HG03571 (cell line): ENCODE measurements around the gene TM9SF4.

Experiments used
- ATAC-seq: cut with Tn5 transposase; IDR thresholded peaks from one replicate; pipeline ENCODE4 v1.9.1; 2021; ENCODE audit not compliant: unreplicated experiment

The TM9SF4 gene, protein sequence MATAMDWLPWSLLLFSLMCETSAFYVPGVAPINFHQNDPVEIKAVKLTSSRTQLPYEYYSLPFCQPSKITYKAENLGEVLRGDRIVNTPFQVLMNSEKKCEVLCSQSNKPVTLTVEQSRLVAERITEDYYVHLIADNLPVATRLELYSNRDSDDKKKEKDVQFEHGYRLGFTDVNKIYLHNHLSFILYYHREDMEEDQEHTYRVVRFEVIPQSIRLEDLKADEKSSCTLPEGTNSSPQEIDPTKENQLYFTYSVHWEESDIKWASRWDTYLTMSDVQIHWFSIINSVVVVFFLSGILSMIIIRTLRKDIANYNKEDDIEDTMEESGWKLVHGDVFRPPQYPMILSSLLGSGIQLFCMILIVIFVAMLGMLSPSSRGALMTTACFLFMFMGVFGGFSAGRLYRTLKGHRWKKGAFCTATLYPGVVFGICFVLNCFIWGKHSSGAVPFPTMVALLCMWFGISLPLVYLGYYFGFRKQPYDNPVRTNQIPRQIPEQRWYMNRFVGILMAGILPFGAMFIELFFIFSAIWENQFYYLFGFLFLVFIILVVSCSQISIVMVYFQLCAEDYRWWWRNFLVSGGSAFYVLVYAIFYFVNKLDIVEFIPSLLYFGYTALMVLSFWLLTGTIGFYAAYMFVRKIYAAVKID

DNA sequence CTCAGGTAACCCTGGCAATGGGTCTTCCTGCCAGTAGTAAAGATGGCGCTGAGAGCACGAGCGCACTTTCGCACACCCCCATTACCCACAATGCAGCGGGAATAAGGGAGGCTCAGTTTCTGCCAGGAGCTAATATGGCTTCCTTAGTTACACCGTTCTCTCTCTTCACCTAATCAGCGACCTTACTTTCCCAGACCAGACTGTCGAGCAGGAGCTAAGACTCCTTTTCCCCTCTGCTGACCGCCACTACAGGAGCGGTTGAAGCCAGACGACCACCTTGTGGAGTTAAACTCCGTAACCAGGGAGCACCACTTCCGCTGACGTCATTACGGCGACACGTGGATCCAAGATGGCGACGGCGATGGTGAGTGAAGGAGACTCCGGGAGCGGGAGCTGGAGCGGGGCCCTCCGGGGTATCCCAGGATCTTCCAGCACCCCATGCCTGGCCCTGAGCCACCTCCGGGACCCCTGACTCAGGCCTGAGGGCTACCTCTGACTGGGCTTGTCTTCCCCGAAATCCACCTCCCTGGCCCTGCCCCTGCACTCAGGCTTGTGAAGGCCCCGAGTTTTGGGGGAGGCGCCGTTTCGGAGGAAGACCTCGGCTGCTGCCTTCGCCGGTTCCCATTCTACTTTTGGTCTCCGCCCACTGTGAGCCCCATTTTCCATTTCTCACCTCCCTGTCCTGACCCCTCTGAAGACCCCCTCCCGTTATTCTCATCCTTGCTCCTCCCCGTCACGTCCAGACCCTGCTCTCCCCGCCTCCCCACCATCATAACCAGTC lies at the start of gene TM9SF4:
Gene TM9SF4 (plus strand): TSS at position 323 of the 781 bp plus-strand sequence. CDS start 27 bp downstream, at position 350.
- ATAC-seq: peak; percentile 82

DNA sequence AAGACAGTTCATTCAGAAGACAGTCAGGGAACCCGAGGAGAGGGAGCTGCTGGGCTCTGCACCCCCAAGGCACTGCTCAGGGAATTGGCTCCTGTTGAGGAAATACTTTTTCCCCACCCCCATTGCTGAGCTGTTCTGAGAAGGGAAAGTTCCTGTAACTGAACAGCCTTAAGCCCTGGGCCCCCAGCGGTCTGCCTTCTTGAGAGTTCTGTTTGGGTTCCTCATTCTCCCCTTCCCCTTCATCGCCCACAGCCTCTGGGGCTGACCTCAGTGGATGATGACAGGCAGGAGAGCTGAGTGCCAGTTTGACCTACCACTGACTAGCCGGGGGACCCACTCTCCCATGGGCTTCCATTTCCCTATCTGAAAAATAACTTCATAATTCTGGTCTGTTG lies 46.7 kb upstream of the TM9SF4 start:
- ATAC-seq: no peak

DNA sequence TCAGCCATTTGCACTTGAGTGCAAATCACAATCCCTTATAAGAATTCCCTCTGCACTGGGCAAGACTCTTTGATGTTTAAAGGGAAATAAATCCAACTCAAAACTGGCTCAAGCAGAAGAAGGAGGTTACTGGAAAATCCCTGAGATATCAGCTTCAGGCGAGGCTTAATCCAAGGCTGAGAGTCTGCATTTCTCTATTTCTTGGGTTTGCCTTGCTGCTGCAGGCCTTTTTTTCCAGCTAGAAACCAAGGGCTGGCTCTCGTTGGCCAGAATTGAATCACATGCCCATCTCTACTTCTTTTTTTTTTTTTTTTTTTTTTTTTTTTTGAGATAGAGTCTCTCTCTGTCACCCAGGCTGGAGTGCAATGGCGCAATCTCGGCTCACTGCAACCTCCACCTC lies 45.8 kb upstream of the TM9SF4 start:
- ATAC-seq: no peak

DNA sequence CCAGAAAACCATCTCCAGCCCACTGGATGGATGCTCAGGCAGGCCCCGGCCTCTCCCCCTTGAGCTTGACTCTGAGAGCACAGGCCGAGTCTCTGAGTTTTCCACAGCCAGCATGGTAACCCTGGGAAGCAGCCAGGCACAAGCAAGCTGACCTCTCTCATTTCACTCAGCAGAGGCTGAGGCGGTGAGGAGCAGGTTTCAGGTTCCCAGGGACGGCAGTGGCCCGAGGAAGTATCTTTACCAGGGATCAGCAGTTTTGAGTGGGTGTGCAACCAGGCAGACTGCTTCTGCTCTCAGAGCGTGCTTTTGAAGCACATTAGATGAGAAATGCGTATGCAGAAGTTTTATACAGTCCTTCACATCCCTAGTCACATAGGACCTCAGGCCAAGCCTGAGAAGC lies 44.8 kb upstream of the TM9SF4 start:
- ATAC-seq: no peak

DNA sequence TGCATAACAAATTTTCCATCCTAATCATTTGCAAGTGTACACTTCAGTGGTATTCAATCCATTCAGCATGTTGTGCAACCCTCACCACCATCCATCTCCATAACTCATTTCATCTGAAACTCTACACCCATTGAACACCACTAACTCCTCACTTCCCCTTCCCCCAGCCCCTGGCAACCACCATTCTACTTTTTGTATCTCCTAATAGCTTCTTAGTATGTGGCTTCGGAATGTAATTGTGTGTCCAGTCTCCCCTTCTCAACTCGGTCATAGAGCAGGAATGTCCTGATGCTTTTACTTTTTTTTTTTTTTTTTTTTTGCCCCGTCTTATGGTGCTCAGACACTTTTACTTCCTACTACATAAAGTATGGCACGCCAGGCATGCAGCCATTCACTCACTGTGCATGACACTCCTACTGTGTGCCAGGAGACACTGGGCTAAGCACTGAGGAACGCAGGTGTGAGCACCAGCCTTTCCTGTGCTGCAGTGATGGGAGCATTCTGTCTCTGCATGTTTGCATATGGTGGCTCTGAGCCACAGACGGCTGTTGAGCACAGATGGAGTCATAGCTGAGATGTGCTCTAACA lies 42.2 kb upstream of the TM9SF4 start:
- ATAC-seq: no peak

DNA sequence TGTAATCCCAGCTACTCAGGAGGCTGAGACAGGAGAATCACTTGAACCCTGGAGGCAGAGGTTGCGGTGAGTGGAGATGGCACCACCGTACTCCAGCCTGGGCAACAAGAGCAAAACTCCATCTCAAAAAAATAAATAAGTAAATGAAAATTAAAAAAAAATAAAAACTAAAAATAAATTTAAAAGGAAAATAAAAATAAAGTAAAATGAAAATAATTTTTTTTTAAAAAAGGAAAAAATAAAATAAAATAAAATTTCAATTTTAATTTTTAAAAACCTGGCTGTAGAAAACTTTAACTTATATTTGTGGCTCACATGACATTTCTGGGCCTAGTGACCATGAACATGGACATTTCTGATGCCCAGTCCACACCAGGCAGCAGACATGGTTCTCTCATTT lies 41.3 kb upstream of the TM9SF4 start:
- ATAC-seq: no peak

DNA sequence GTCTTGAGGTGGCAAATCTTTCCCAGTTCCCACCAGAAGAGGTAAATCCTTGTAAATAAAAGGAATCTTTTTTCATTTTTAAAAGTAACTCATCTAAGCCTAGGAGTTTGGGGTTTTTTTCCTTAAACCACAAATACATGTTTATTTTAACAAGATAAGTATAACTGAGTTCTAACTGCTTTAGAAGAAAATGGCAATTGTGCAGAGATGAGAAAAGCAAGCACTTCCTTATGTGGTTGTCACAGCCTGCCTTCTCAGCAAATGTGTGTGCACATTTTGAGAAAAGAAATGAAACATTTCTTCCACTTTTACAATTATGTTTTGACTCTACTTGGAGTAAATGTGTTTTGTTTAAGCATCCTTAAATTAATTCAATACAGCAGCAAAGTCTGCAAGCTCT lies 39.8 kb upstream of the TM9SF4 start:
- no peak for ATAC-seq

DNA sequence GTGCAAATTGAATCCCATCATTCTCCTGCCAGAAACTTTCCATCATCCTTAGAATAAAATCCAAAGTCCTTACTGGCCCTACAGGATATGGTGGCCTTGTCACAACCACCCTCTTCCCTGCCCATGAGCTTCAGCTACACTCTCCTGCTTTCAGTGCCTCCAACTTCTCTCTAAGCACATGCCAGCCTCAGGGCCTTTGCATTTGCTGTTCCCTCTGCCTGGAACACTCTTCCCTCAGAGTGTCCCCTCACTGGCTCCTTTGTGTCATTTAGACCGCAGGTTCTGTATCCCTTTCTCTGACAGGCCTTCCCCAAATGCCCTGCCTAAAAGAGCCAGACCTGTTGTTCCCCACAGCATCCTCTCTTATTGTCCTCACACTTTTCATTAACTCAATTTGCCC lies 39.2 kb upstream of the TM9SF4 start:
- ATAC-seq: no peak

DNA sequence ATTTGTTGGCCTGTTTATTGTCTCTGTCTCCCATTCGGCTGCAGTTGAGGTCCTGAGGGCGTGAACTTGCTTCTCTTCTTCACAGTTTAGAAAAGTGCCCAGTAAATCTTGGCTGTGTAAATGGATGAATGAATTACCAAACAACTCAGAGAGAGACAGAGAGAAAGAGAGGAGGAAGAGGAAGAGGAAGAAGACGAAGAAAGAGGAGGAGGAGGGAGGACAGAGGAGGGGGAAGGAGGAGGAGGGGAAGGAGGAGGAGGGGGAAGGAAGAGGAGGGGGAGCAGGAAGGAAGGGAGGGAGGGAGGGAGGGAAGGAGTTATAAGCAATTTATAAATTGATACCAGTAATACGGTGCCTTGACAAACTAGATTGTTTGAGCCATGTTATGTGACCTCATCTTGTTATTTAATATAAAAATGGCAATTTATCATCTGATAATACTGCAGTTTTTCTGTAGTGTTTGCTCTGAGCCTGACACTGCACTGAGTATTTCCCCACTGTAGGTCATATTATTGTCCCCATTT lies 38.8 kb upstream of the TM9SF4 start:
- ATAC-seq: no peak

DNA sequence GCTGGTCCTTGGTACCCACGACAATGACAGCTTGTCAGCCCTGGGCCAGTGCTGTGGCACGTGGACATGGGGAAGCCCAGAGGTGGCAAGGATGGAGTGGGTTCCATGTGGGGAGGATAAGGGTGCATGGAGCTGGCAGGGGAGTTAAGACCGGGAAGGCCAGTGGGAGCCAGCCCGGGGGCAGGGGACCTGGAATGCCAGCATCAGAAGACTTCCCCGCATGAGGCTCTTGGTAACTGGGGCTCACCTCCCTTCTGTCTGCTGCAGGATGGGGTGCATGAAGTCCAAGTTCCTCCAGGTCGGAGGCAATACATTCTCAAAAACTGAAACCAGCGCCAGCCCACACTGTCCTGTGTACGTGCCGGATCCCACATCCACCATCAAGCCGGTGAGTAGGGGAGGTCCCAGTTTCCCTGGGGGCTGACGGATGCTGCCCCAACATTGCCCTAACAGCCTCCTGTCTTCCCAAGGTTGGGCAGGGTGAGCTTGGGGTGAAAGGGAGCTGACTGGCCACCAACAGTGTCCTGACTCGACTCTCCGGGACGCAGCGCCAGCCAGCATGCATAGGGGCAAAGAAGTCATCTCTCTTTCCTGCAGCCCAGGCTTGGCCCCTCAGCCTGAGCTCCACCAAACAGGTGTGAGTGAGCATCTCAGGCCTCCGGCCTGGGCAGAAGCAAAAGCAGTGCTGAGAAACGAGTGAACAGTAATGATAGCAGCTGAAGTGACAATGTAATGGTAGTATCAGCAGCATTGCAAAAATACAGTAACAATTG lies 37.9 kb upstream of the TM9SF4 start:
- no peak for ATAC-seq

DNA sequence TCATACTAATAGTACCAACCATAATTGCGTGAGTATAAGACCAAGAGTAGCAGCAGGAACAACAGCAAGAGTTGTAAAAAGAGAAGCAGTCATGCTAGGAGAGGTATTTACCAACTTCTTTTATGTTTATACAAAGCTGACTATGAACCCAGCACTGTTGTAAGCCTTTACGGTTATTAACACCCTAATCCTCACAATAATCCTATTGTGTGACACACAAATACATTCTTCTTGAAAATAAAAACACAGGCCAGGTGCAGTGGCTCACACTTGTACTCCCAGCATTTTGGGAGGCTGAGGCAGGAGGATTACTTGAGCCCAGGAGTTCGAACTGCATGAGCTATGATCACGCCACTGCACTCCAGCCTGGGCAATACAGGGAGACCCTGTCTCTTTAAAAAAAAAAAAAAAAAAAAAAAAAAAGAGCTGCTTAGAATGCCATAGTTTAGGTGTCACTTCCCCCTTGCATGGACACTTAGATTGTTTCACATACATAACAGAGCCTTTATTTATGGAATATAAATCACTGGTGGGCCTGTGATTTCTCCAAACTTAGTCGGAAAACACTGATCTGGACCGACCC lies 37.3 kb upstream of the TM9SF4 start:
- ATAC-seq: no peak

DNA sequence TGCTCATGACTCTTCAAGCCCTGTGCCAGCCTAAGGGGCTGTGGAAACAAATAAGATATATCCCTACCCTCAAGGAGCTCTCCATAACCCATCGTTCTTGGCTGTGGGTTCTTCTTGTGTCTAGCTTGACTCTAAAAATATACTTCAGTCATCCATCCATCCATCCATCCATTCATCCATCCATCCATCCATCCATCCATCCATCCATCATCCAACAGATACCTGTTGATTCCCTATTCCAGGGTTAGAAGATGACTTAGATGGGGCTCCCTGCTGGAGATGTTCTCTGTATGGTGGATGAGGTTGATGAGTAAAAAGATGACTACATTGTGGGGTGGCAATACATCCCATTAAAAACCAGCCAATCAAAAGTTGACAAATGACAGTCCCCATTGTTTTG lies 34.0 kb upstream of the TM9SF4 start:
- ATAC-seq: no peak

DNA sequence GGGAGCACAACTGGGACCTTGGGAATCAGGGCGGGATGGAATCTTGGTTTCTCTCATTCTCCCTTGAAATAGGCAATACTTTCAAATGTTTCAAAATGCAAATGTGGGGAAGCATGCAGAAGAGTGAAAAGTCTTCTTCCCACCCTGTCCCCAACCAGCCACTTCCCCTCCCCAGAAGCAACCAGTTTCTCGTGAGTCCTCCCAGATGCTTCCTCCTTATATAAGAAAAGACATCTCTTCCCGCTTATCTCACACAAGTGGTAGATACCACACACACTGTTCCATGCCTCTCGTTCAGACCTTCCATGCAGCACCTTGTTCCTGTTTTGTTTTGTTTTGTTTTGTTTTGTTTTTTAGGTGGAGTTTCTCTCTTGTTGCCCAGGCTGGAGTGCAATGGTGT lies 32.3 kb upstream of the TM9SF4 start:
- ATAC-seq: no peak

DNA sequence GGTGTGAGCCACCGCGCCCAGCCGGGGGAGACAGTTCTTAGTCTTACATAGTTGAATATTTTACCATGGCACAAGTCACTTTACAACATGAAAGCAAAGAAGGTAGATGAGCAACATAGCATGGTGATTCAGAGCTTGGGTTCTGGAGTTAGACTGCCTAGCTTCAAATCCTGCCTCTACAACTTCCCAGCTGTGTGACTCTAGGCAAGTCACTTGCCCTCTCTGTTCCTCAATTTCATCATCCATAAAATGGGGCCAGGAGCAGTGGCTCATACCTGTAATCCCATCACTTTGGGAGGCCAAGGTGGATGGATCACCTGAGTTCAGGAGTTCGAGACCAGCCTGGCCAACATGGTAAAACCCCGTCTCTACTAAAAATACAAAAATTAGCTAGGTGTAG lies 31.2 kb upstream of the TM9SF4 start:
- ATAC-seq: no peak

DNA sequence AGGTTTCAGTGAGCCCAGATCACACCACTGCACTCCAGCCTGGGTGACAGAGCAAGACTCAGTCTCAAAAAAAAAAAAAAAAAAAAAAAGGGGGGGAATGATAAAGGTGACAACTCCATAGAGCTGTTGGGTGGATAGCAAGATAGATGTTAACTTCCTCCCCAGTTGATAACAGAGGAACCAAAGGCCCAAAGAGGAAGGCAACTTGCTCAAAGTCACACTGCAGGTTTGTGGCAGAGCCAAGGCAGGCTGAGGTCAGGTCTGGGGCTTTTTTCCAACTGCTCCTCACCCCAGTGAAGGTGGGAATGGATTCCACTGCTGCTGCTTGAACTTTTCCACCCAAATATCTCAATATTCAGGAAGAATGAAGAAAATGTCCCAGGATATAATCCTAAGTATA lies 30.7 kb upstream of the TM9SF4 start:
- ATAC-seq: no peak

DNA sequence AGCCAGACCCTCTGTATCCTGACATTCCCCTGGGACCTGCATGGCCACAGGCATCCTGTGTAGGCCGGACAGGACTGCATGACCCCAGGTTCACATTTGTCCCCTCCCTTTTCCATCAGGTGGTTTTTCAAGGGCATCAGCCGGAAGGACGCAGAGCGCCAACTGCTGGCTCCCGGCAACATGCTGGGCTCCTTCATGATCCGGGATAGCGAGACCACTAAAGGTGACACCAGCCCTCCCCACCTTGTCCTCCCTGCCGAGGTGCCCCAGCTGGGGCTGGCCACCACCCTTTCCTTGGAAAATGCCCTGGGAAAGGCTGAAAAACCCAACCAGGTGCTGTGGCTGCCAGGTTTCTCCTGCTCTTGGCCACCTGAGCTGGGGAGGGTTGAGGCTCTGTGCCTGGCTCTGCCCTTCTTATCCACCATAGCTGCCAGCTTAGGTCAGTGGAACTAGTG lies 29.8 kb upstream of the TM9SF4 start:
- ATAC-seq: no peak

DNA sequence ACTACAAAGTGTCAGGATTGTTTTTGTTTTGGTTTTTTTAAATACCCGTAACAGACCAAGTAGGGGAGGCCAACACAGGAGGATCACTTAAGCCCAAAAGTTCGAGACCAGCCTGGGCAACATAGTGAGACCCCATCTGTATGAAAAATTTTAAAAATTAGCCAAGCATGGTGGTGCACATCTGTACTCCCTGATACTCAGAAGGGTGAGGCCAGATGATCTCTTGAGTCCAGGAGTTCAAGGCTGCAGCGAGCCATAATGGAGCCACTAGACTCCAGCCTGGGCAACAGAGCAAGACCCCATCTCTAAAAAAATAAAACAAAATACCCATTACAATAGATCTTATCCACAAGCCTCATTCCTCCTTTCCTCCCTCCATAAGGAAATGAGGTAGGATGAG lies 28.7 kb upstream of the TM9SF4 start:
- no peak for ATAC-seq

DNA sequence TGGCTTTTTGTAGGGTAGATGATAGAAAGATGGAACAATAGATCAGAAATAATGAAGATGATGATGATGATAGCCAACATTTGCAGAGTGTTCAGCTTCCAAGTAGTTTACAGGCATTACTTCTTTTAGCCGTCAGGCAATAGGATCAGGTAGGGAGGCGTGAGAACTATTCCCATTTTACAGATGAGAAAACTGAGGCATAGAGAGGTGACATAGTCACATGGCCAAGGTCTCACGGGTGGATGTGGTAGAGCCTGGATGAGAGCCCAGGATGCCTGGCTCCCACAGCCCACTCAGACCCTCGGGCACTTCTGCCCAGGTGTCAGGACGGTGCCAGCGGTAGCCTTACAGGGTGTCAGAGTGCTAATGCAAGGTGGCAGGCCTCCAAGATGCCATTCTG lies 26.0 kb upstream of the TM9SF4 start:
- no peak for ATAC-seq

DNA sequence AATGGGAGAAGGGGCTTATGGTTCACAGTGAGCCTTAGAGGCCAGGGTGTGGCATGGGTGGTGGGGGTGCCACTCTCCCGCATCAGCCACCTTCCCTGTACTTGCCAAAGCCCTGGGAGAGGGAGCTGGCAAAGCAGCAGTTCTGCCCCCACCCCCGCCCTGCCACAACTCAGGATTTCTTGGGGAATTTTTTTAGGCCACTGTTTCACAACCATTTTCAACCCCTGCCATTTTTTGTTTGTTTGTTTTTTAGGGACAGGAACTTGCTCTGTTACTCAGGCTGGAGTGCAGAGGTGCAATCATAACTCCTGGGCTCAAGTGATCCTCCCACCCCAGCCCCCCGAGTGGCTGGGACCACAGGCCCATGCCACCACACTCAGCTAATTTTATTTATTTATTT lies 22.4 kb upstream of the TM9SF4 start:
- ATAC-seq: no peak

DNA sequence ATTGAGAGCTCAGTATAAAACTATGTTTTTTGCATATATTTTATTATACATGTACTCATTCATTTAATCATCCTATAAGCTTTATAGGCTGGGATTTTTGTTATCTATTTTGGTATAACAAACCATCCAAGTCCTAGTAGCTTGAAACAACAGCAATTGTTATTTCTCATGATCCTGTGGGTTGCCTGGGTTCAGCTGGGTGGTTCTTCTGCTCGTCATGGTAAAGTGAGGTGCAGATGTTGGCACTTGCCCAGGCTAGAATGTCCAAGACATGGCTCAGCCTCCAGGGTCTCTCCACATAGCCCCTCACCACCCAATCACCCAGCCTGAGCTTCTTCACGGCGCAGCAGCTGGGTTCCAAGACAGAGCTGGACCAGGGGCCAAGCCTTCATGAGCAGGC lies 20.8 kb upstream of the TM9SF4 start:
- no peak for ATAC-seq
